OCI-LY7 (cell line): ENCODE measurements around the gene EHMT2. TPM values are rescaled to one million over a fixed set of nuclear protein-coding genes. Genes with fewer than 3 reads are reported as not detected.

Source experiments
- BruUV-seq: library from RNA; stranded (reverse); fragments of 400-500 nt; replicated peaks from 2 replicates; lab custom pipeline; 2021; lab: Mats Ljungman, UMichigan
- CTCF ChIA-PET: fragments of 300-600 bp; sonication (Branson Sonifier 250); formaldehyde crosslinking; loops from one replicate; lab custom pipeline; 2022; ENCODE audit warnings: antibody characterized with exemption; ENCODE audit not compliant: unreplicated experiment; lab: Charles Lee
- POLR2A ChIA-PET: fragments of 300-600 bp; sonication (Branson Sonifier 250); formaldehyde crosslinking; loops from one replicate; lab custom pipeline; 2022; ENCODE audit warnings: antibody characterized with exemption; lab: Charles Lee
- DNase-seq: peaks from one replicate; pipeline ENCODE4 v3.0.0-alpha.2; 2015; ENCODE audit warnings: low spot score
- H2AFZ ChIP-seq: fragments of 200-600 bp; sonication (generic), shearing (Covaris generic); 2 replicates; pipeline ENCODE4 v1.6.1; 2014; ENCODE audit warnings: mild to moderate bottlenecking, antibody characterized with exemption, low read length, moderate library complexity
- H3K27ac ChIP-seq: fragments of 200-600 bp; sonication (generic); 2 replicates; pipeline ENCODE4 v1.5.1; 2014; ENCODE audit warnings: mixed run types, low read depth, mild to moderate bottlenecking, moderate library complexity, low read length, inconsistent platforms; ENCODE audit not compliant: poor library complexity, severe bottlenecking
- H3K36me3 ChIP-seq: fragments of 200-600 bp; sonication (generic); 2 replicates; pipeline ENCODE4 v1.6.1; 2014; ENCODE audit warnings: mild to moderate bottlenecking, antibody characterized with exemption, low read length, moderate library complexity, mixed read lengths; ENCODE audit not compliant: insufficient read depth
- H3K4me1 ChIP-seq: fragments of 200-600 bp; sonication (generic); 2 replicates; pipeline ENCODE4 v1.5.1; 2014; ENCODE audit warnings: mild to moderate bottlenecking, low read length; ENCODE audit not compliant: insufficient read depth, poor library complexity, severe bottlenecking
- H3K4me2 ChIP-seq: fragments of 200-600 bp; sonication (generic); 2 replicates; pipeline ENCODE4 v1.6.1; 2014; ENCODE audit warnings: mild to moderate bottlenecking, low read length
- H3K4me3 ChIP-seq: fragments of 200-600 bp; sonication (generic); 2 replicates; pipeline ENCODE4 v1.5.1; 2014; ENCODE audit warnings: mild to moderate bottlenecking, low read depth, low read length; ENCODE audit not compliant: poor library complexity, severe bottlenecking
- H3K79me2 ChIP-seq: fragments of 200-600 bp; sonication (generic); 2 replicates; pipeline ENCODE4 v1.6.1; 2016; ENCODE audit warnings: low read depth, mild to moderate bottlenecking, low read length, moderate library complexity, mixed read lengths; ENCODE audit not compliant: insufficient read depth
- H3K9me2 ChIP-seq: fragments of 200-600 bp; sonication (generic); 2 replicates; pipeline ENCODE4 v1.6.1; 2016; ENCODE audit warnings: mild to moderate bottlenecking, low read length, mixed read lengths; ENCODE audit not compliant: insufficient read depth
- H3K9me3 ChIP-seq: fragments of 200-600 bp; sonication (generic); 2 replicates; pipeline ENCODE4 v1.6.1; 2014; ENCODE audit warnings: mild to moderate bottlenecking, mixed run types, low read length, mixed read lengths
- H4K20me1 ChIP-seq: fragments of 200-600 bp; sonication (generic); 2 replicates; pipeline ENCODE4 v1.6.1; 2014; ENCODE audit warnings: mild to moderate bottlenecking, antibody characterized with exemption, low read length, moderate library complexity, mixed read lengths; ENCODE audit not compliant: insufficient read depth
- CTCF ChIP-seq: fragments of 200-600 bp; sonication (generic); conservative IDR thresholded peaks from 2 replicates; pipeline ENCODE4 v1.5.1; 2014; ENCODE audit warnings: mild to moderate bottlenecking, antibody characterized with exemption, low read length, moderate library complexity, mixed read lengths
- EZH2phosphoT487 ChIP-seq: fragments of 200-600 bp; sonication (generic); IDR thresholded peaks from 2 replicates; pipeline ENCODE4 v1.6.1; 2018; ENCODE audit warnings: low read depth, borderline replicate concordance, mild to moderate bottlenecking, mixed run types, antibody characterized with exemption, low read length, moderate library complexity, mixed read lengths
- intact Hi-C: fragments of 100-400 bp; cut with micrococcal nuclease; formaldehyde crosslinking; loops from one replicate; pipeline ENCODE4 v1.10.0; 2022; ENCODE audit not compliant: unreplicated experiment
- total RNA-seq, 2 experiments: library from RNA; depleted of rRNA in 1 of 2; stranded (reverse); fragments of >200 nt in 1 of 2; shearing (Covaris generic) in 1 of 2; gene quantifications; 2 replicates each; pipeline ENCODE4 v1.2.3, GENCODE V29; 2014 to 2022

EHMT2 gene
- total RNA-seq, 2 experiments from 2014 or later, result 49.5 to 76.8 TPM

- ChIA-PET POLR2A (no interaction called here), CTCF (no interaction called here)
- no peak within 1 kb of the TSS for H2AFZ ChIP-seq
- TF ChIP-seq CTCF (no peak), EZH2phosphoT487 (no peak)
- no peaks in the 10 kb centered on the region for H4K20me1 ChIP-seq
- H3K9me3 ChIP-seq, result no peaks in the 10 kb centered on the region
- H3K79me2 ChIP-seq, result no peaks in the 10 kb centered on the region
- intact Hi-C loops, result no loop called here
- no TSS peak for BruUV-seq
- H3K4me3 ChIP-seq, result no peak within 1 kb of the TSS
- peaks cover 8% of the 10 kb centered on the region for H3K4me1 ChIP-seq
- H3K36me3 ChIP-seq, result peaks cover 43% of the 10 kb centered on the region
- no peak within 1 kb of the TSS for H3K27ac ChIP-seq
- no peaks in the 10 kb centered on the region for H3K9me2 ChIP-seq
- H3K4me2 ChIP-seq, result no peak within 1 kb of the TSS
- DNase-seq, result no peak
Measured at GRCh38 chr6:31878726-31879125, 18.8 kb downstream of the EHMT2 start, which contains the start of gene SLC44A4. Gene SLC44A4, minus strand, starts transcription at chr6:31878997. Its CDS starts 17 bp downstream, at chr6:31878980.

GRCh38 chr6:31878222-31878621 is 19.3 kb downstream of the EHMT2 start:
- ChIA-PET CTCF (no interaction called here), POLR2A (no interaction called here)
- Histone ChIP-seq H3K36me3 (peaks cover 38% of the 10 kb centered on the region), H3K4me1 (peaks cover 8% of the 10 kb centered on the region), H2AFZ (no peak overlapping the region), H4K20me1 (no peaks in the 10 kb centered on the region), H3K4me3 (no peak overlapping the region), H3K27ac (no peak overlapping the region), H3K9me2 (no peaks in the 10 kb centered on the region), H3K9me3 (no peaks in the 10 kb centered on the region), H3K79me2 (no peaks in the 10 kb centered on the region), H3K4me2 (no peak overlapping the region)
- no TSS peak for BruUV-seq
- TF ChIP-seq CTCF (no peak), EZH2phosphoT487 (no peak)
- intact Hi-C loops, result no loop called here
- DNase-seq, result no peak

- no peak overlapping the region for H3K4me2 ChIP-seq
- BruUV-seq, result no TSS peak
- H3K9me3 ChIP-seq, result no peaks in the 10 kb centered on the region
- no peak overlapping the region for H3K27ac ChIP-seq
- peaks cover 8% of the 10 kb centered on the region for H3K4me1 ChIP-seq
- H3K4me3 ChIP-seq, result no peak overlapping the region
- ChIA-PET CTCF (no interaction called here), POLR2A (no interaction called here)
- TF ChIP-seq CTCF, result no peak
- no peak for TF ChIP-seq EZH2phosphoT487
- no peak for DNase-seq
- intact Hi-C loops, result no loop called here
- H3K9me2 ChIP-seq, result no peaks in the 10 kb centered on the region
- no peaks in the 10 kb centered on the region for H3K79me2 ChIP-seq
- peaks cover 33% of the 10 kb centered on the region for H3K36me3 ChIP-seq
- H2AFZ ChIP-seq, result no peak overlapping the region
- no peaks in the 10 kb centered on the region for H4K20me1 ChIP-seq
Measured at GRCh38 chr6:31877651-31878161, 19.8 kb downstream of the EHMT2 start.
